Stimulated activated CD8-positive, alpha-beta memory T cell treated with anti-CD3 and anti-CD28 coated beads, Interleukin-15, amount 100 ng/mL, for 4 hours (primary cell): Measurements from ENCODE around the gene IL4I1.

Source experiments
- DNase-seq, 2 donors: peaks; one replicate each; pipeline ENCODE4 v3.0.0-alpha.2; 2020; ENCODE audit warnings: low read depth in 2 of 2

IL4I1 gene

GRCh38 chr19:49863935-49864320 is 32.8 kb downstream of the IL4I1 start:
- no peak for DNase-seq

GRCh38 chr19:49863254-49863934 is 33.3 kb downstream of the IL4I1 start:
- DNase-seq, result no peak

GRCh38 chr19:49862391-49863253 is 34.1 kb downstream of the IL4I1 start:
- DNase-seq, result no peak

GRCh38 chr19:49861541-49862378 is 34.9 kb downstream of the IL4I1 start:
- no peak for DNase-seq

GRCh38 chr19:49861107-49861506 is 35.6 kb downstream of the IL4I1 start:
- no peak for DNase-seq

GRCh38 chr19:49860336-49861102 is 36.2 kb downstream of the IL4I1 start:
- no peak for DNase-seq

- DNase-seq, result no peak
Observed at GRCh38 chr19:49859682-49860335, 36.9 kb downstream of the IL4I1 start.

GRCh38 chr19:49858088-49858985 is 38.4 kb downstream of the IL4I1 start:
- DNase-seq, result no peak

GRCh38 chr19:49857838-49858087 is 38.9 kb downstream of the IL4I1 start:
- no peak for DNase-seq

- DNase-seq, result no peak
Observed at GRCh38 chr19:49857061-49857837, 39.4 kb downstream of the IL4I1 start.

GRCh38 chr19:49856574-49857021 is 40.1 kb downstream of the IL4I1 start:
- DNase-seq, result no peak

- no peak for DNase-seq
Observed at GRCh38 chr19:49855676-49856573, 40.8 kb downstream of the IL4I1 start.

GRCh38 chr19:49855277-49855675 is 41.4 kb downstream of the IL4I1 start:
- no peak for DNase-seq

- no peak for DNase-seq
Observed at GRCh38 chr19:49854378-49855263, 42.1 kb downstream of the IL4I1 start.

GRCh38 chr19:49853852-49854377 is 42.8 kb downstream of the IL4I1 start:
- DNase-seq, result no peak

- DNase-seq, result no peak
Observed at GRCh38 chr19:49852631-49853126, 44.0 kb downstream of the IL4I1 start.
